Cortex of kidney (tissue), 1 donor: Measurements from ENCODE around the gene FOXA1.

ENCODE experiments used
- DNase-seq: peaks from one replicate; lab custom pipeline; 2025; lab: John Stamatoyannopoulos, UW

FOXA1 gene

DNA sequence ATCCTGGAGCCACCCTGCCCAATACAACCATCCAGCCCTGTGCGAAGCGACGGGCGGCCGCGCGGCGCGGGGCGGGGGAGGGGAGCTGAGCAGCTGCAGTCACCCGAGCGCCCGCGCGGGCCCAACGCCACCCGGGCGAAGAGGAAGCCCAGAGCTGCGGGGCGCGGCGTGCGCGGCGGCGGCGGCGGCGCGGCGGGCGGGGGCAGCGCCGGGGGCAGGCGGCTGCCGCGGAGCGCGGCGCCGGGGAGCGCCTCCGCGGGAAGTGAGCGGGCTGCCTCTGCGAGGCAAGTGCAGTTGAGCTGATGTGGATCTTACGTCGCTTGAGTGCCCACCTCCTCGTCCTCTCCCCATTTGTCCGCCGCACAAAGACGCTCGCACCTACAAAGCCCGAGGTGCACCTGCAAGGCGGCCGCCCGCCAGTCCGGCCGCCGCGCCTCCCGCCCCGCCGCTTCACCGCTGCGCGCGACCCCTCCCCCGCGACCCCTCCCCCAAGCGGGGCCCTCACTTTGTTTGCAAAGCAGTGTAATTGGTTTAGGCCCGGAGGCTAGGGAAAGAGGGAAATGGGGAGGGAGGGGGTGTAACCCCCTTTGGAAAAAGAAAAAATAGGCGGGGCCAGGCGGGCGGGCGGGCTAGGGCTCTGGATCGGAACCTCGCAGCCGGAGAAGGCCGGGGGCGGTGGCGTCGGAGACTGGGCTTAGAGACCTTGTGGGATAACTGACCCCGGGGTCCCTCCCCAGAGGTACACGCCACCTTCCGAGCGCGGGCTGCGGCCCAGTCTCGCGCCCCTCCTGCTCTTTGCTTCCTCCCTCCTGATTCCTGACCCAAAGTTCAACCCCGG is at the start of gene FOXA1, which contains the start of gene TTC6:
Gene FOXA1 (minus strand): TSS at position 279 of the 838 bp plus-strand sequence. CDS start 277 bp downstream, at position 2.
Gene TTC6 (plus strand): TSS at position 659 of the 838 bp plus-strand sequence. CDS start 26,436 bp downstream, outside the sequence.
- DNase-seq: no peak

DNA sequence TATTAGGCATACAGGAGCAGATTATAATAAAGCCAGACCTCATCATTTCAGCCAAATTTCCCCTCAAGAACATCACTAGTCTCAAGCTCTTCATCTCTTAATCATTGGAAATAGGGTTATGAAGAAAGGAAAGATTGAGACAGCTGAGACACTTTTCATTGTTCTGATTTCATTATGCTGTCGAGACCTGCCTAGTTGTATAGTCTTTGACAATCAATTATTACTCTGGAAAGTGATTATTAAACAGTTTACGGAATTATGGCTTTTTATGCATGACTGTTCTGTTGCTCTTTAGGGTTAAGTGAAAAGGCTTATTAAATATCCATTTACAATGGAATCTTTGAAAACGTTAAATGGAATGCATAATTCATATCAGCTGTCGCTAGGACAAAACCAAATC is 48.7 kb upstream of the FOXA1 start:
- DNase-seq: no peak

DNA sequence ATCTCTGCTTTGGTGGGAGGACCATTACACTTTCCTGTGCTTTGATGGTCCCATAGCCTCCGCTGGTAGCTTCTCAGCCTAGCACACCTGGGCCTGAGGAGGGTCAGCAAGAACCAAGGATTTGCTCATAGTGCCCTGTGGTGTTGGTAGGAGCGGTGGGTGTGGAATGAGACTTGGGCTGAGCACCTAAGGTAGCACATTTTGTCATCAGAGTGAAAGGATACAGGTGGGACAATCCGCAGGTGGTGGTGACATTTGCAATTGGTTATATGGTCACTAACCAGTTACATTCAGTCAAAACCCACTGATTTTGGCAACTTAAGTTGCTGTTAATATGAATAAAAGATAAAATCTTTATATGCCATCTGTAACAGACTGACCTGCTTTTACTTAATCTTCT is 47.1 kb upstream of the FOXA1 start:
- DNase-seq: no peak

DNA sequence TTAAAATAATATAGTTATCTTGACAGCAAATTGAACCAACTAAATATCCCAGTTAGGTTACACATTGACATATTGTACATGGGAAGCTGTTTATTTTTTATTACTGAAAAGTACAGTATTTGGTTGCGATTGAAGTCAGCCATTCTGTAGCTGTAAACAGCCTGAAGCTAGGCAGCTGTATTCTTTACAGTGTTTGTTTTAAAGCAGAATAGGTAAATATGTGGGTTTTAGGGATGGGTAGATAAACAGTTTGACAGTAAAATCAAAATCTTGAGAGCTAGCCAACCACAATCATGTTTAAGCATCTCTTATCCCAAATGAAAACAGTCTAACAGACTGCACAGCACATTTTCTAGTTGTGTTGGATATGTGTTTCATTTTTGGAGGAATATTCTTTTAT is 46.1 kb upstream of the FOXA1 start:
- DNase-seq: no peak

GRCh38 chr14:37638599-37638998 is 43.5 kb upstream of the FOXA1 start:
- DNase-seq: no peak

DNA sequence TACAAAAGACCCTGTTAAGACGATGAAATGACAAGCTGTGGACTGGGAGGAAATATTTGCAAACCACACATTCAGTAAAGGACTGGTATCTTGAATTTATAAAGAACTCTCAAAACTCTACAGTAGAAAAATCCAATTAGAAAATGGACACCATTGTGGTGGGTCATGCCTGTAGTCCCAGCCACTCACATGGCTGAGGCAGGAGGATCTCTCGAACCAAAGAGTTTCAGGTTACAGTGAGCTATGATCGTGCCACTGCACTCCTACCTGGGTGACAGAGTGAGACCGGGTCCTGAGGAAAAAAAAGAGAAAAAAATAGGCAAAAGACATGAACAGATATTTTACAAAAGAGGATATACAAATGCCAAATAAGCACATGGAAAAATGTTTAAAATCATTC is 42.3 kb upstream of the FOXA1 start:
- no peak for DNase-seq

DNA sequence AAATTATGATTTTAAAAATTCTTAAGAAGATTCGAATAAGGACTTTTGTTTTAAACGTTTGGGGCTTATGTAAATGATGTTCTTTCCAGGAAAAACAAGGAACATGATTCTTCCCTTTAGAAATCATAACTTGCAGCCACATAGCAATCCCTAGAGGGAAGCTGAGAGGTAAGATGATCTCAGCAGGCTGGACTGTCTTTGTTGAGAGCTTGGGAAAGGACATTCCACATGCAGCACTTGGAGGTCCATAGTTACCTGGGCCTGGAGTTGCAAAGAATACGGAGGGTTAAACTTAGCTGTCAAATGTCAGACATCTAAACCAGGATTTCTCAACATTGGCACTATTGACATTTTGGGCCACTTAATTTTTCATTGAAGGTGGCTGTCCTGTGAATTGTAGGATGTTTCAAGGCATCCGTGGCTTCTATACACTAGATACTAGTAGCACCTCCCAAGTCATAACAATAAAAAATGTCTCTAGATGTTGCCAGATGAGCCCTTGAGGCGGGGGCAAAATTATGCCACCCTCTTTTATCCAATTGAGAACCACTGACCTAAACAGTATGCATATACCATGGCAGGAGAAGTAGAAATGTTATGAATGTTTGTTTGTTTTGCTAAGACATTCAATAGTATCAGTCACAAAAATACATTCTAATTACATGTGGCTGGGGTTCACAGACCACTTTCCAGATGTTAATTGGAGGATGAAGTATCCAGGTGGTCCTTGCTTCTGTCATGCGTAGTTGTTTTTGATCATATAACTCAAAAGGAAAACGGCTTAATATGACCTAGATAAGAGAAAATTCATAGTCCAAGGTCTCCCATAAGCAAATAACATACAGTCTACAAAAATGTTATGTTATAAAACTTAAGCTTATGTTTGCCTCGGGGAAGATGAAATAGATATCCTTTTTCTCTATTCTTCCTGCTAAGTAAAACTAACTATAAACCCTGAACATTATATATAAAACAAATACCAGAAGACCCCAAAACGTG is 30.8 kb upstream of the FOXA1 start:
- no peak for DNase-seq

DNA sequence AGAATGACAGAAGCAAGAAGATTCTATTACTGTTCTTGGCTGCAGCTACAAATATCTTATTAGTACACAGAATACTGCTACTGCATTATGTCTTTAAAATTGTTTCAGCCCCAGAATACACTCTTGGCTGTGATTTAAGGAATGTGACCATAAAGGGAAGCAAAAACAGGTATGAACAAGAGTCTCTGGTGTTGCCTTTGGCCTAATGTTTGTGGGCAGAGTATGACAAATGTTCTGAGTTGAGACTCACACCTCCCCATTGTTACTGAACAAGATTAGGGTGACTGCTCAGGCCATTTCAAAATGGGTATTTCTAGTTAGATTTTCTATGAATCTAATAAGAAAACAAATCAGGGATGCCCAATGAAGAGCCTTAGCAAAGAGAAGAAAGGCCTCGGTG is 28.9 kb upstream of the FOXA1 start:
- DNase-seq: no peak

- DNase-seq: no peak
Observed at GRCh38 chr14:37623426-37623951, 28.4 kb upstream of the FOXA1 start.

GRCh38 chr14:37622231-37622923 is 27.3 kb upstream of the FOXA1 start:
- DNase-seq: no peak

DNA sequence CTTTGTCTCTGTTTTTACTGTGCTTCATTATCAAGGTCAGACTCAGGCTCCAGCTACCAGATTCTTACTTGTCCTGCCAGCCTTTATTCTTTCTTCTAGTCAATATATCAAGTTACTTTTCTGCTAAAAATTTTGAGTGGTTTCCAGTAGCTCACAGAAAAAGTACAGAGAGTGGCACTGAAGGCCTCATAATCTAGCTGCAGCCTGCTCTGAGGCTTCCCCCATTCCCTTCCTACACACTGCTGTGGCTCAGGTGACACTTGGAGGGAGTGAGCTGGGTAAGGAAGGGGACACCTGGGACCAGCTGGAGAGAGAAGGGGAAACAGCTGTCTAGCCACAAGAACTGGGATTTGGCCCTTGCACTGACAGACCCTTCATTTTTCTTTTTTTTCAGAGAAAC is 25.8 kb upstream of the FOXA1 start:
- no peak for DNase-seq

DNA sequence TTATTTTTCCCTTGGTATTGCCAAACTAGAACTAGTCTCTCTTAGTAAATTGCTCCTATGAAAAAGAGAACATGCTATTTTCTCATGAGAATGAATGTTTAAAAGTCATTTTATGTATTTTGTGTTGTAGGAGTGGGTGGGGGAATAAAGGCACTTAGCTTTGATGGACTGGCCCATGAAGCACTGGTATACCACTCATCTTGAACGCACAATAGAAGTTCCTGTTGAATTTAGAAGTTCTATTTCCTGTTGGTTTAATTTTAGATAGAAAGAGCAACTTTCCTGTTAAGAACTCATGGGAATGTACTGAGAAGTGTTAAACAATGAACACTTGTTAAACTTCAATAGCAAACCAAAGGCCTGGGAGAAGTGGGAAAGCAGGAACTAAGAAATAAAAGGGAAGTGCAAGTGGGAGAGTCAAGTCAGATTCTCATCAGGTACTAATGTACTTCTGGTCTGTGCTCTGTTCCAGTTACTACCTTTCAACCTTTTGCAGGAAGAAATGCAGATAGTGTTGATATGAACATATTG is 23.5 kb upstream of the FOXA1 start:
- DNase-seq: no peak

DNA sequence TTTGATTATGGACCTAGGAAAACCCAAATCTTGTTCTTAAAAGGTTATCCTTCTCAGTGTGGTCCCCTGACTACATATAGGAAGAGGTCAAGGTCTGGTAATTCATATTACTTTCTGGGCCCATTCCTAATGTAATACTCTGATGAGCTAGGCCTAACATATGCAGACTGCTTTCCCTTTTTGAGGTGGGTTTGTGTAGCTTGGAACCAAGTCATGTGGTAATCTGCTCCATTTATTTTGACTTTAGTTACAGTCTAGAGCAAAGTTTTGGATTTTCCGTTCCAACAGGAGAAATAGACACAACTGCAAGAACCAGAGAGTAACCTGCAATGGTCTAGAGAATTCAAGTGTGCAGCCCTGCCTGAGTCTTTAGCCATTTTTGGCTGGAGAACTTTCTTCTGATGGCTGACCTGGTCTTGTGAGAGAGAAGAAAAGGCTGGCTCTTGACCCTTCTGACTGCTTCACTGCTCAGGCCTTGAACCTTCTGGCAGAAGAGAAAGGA is 22.9 kb upstream of the FOXA1 start:
- DNase-seq: no peak

DNA sequence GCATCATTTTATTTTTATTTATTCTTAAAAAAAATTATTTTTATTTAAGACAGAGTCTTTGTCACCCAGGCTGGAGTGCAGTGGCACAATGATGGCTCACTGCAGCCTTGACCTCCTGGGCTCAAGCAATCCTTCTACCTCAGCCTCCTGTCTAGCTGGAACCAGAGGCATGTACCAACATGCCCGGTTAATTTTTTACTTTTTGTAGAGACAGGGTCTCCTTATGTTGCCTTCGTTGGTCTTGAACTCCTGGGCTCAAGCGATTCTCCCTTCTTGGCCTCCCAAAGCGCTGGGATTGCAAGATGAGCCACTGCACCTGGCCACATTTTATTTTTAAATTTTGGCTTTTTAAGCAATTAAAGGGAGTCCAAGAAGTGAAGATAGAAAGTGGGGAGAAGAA is 21.8 kb upstream of the FOXA1 start:
- DNase-seq: no peak

DNA sequence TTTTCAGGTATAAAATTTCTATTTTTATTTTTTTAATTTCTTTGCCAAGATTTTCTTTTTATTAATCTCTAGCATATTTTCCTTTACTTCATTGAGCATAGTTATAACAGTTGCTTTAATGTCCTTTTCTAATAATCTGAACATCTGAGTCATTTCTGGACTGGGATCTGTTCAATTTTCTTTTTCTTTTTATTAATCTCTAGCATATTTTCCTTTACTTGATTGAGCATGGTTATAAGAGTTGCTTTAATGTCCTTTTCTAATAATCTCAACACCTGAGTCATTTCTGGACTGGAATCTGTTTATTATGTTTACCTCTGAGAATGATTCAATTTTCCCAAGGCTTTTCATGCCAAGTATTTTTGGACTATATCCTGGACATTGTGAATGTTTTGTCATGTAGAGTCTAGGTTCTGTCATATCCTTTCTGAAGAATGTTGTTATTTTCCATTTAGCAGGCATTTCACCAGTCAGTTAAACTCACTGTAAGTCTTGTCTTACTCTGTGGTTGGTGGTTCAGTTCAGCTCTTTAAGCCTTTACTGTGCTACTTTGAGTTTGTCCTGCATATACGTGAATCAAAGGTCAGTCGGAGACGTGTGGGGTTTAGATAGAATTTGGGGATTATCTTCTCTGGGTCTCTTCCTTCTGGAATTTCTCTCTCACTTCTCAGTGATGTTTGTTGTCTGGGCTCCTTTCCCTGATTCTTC is 20.7 kb upstream of the FOXA1 start:
- DNase-seq: no peak

DNA sequence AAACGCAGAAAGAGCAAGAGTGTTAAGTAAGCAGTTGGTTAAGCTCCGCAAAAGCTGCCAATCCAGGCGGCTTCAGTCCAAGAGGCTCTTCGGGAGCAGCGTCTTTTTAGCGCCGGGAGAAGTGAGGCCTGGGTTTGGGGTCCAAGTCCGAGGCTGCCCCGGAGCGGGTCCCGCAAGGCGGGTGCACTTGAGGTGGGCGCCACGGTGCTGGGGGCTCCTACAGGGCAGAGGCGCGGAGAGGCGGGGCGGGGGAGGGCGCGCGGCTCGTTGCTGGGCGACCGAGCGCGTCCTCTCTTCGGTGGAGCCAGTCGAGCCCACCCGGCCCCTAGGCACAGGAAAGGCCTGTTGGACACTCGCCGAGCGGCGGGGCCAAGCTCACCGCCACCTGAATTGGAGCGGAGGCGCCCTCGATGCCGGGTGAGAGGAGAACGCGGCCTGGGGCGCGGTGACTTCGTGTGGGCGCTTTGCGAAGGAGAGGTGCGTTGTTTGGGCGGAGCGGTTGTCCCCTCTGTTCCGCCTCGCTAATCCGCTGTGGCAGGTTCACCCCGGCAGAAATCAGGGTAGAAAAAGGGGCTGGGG is 16.0 kb upstream of the FOXA1 start:
- DNase-seq: no peak

DNA sequence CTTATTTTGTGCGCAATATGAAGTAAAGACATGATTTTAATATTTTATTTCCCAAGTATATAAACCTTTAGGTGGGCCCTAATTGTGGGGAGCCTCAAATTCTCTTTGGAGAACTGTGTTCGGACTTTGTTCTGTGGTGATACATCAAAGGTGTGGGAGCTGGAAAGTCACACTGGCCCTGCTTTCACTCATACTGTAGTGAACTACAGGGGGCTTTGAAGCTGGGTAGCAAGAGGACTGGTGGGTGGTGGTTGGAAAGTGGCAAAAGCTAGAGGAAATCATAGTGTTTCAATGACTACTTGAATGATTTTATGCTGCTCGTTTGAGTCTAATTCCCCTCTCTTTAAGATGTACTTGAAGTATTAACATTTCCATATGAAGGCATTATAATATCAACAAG is 13.6 kb upstream of the FOXA1 start:
- DNase-seq: no peak

- no peak for DNase-seq
Observed at GRCh38 chr14:37606678-37607077, 11.6 kb upstream of the FOXA1 start.

DNA sequence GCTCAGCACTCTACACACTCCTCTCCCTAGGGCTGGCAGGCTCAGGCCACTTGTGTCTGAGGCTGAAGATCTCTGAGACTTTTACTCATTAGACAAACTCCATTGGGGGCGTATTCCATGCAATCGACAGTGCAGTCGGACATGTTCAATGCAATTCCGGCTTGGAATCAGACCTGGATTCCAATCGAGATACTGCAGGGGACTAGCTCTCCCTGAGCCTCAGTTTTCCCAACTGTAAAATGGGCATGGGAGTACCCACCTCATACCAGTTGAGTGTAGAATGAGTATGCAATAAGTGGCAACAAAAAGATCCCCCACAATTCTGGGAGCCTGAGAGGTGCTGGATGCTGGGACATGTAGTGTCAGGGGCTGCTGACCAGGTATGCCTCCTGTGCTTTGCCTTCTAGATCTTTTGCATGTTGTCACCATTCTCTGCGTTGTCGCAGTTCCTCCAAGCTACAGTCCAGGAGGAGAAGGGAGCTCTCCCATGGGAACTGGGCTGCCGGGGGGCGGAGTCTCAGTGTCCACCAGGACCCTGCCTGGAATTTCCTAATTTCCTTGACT is 8.7 kb upstream of the FOXA1 start:
- DNase-seq: no peak
